Lower leg skin (tissue), 4 donors: Measurements from ENCODE around the gene PDLIM1. TPM values are rescaled to one million over a fixed set of nuclear protein-coding genes. Genes with fewer than 3 reads are reported as not detected.
A peak's percentile ranks its signal among the peaks of the same experiment; 100 is the strongest.

Source experiments
- DNase-seq, 2 donors: peaks; one replicate each; pipeline ENCODE4 v3.0.0-alpha.2; 2019; ENCODE audit warnings: low spot score in 2 of 2
- H3K4me3 ChIP-seq: fragments of 200-600 bp; sonication (generic); 2 replicates; pipeline ENCODE4 v1.5.1; 2017; ENCODE audit warnings: mild to moderate bottlenecking, low read depth; ENCODE audit not compliant: poor library complexity, severe bottlenecking
- CTCF ChIP-seq, 3 donors: fragments of 450-650 bp; IDR thresholded peaks; one replicate each; pipeline ENCODE4 v1.5.1; 2016; ENCODE audit warnings: antibody characterized with exemption in 3 of 3, mild to moderate bottlenecking in 3 of 3, moderate library complexity in 2 of 3
- POLR2A ChIP-seq, 2 donors: fragments of 450-650 bp; IDR thresholded peaks; one replicate each; pipeline ENCODE4 v1.6.1; 2016 to 2017; ENCODE audit warnings: antibody characterized with exemption in 2 of 2, mild to moderate bottlenecking in 1 of 2, moderate library complexity in 1 of 2
- WGBS, 2 donors: methylation state at CpG; one replicate each; pipeline ENCODE4 v1.1.5; 2018; 5-methylcytosine and 5-hydroxymethylcytosine counted together
- intact Hi-C: fragments of 100-400 bp; cut with DNase I; formaldehyde crosslinking; loops from one replicate; pipeline ENCODE4 v1.15.0; 2023; ENCODE audit warnings: low total_unique reads
- total RNA-seq, 4 donors: library from RNA; depleted of rRNA; stranded (reverse); fragments of >200 nt; gene quantifications; one replicate each; pipeline ENCODE4 v1.1.0, GENCODE V29; 2016

The PDLIM1 gene
- total RNA-seq, 4 donors from 2014 or later, result 46.3 to 85.0 (median 61.4) TPM

- peak in 1 of 2 donors; percentile 85 for DNase-seq
- H3K4me3 ChIP-seq, result peak overlapping the region; percentile 18
- 63 to 67% methylated on average over 19 of the region's 19 CpGs for WGBS, 2 donors
- no peak for TF ChIP-seq POLR2A (IDR thresholded peaks at IDR 0.05)
- intact Hi-C loops, result no loop called here
Measured at GRCh38 chr10:95291365-95292039, 699 bp upstream of the PDLIM1 start.

GRCh38 chr10:95289921-95290421 lies 832 bp downstream of the PDLIM1 start:
- H3K4me3 ChIP-seq, result peak overlapping the region; percentile 90
- peak in 1 of 2 donors; percentile 82 for DNase-seq
- 12 to 18% methylated on average over 14 of the region's 14 CpGs for WGBS, 2 donors
- TF ChIP-seq POLR2A (IDR thresholded peaks at IDR 0.05), result no peak
- TF ChIP-seq CTCF (IDR thresholded peaks at IDR 0.05), result no peak
- intact Hi-C loops, result no loop called here

- intact Hi-C loops, result no loop called here
- TF ChIP-seq CTCF (IDR thresholded peaks at IDR 0.05) (no peak), POLR2A (IDR thresholded peaks at IDR 0.05) (no peak)
Measured at GRCh38 chr10:95289003-95289920, 1.5 kb downstream of the PDLIM1 start.

GRCh38 chr10:95288303-95288702 lies 2.5 kb downstream of the PDLIM1 start:
- no peak overlapping the region for H3K4me3 ChIP-seq
- TF ChIP-seq POLR2A (IDR thresholded peaks at IDR 0.05), result no peak
- no peak for TF ChIP-seq CTCF (IDR thresholded peaks at IDR 0.05)
- 46 to 49% methylated on average over 1 of the region's 1 CpG for WGBS, 2 donors

More at GRCh38 chr10:95289003-95289920, 1.5 kb downstream of the PDLIM1 start:
- 38 to 40% methylated on average over 12 of the region's 12 CpGs for WGBS, 2 donors
- DNase-seq, result peak in 1 of 2 donors; percentile 84
- peak overlapping the region; percentile 90 for H3K4me3 ChIP-seq

GRCh38 chr10:95287281-95287680 lies 3.5 kb downstream of the PDLIM1 start:
- TF ChIP-seq CTCF (IDR thresholded peaks at IDR 0.05), result no peak
- no peak for TF ChIP-seq POLR2A (IDR thresholded peaks at IDR 0.05)
- WGBS, 2 donors, result 35 to 45% methylated on average over 3 of the region's 3 CpGs
- intact Hi-C loops, result no loop called here
- no peak overlapping the region for H3K4me3 ChIP-seq
- DNase-seq, result peak in 1 of 2 donors; percentile 5

More at GRCh38 chr10:95288303-95288702, 2.5 kb downstream of the PDLIM1 start:
- intact Hi-C loops, result no loop called here
- peak in 1 of 2 donors; percentile 15 for DNase-seq

- no peak overlapping the region for H3K4me3 ChIP-seq
- 0 to 52% methylated on average over 1 of the region's 1 CpG for WGBS, 2 donors
- no peak for DNase-seq
- intact Hi-C loops, result no loop called here
- TF ChIP-seq CTCF (IDR thresholded peaks at IDR 0.05) (no peak), POLR2A (IDR thresholded peaks at IDR 0.05) (no peak)
Measured at GRCh38 chr10:95286707-95287106, 4.1 kb downstream of the PDLIM1 start.
